ENCODE measurements around the gene KNL1.

DNA sequence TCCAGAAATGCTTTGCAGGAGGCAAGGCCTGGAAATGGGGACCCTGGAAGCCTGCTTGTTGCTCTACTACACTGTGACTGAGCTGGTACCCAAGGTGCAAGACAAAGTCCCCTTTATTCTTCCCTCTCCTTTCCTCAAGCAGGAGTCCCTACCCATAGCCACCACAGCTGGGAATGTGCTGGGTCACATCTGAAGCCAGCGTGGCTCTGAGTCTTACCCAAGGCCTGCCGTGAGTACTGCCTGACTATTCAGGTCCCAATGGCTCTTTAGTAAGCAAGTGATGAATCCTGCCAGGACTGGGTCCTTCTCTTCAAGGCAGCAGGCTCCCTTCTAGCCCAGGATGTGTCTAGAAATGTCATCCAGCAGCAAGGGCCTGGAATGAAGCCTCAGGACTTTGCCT lies 91.3 kb downstream of the KNL1 start:
- TF ChIP-seq, protein P1, sequence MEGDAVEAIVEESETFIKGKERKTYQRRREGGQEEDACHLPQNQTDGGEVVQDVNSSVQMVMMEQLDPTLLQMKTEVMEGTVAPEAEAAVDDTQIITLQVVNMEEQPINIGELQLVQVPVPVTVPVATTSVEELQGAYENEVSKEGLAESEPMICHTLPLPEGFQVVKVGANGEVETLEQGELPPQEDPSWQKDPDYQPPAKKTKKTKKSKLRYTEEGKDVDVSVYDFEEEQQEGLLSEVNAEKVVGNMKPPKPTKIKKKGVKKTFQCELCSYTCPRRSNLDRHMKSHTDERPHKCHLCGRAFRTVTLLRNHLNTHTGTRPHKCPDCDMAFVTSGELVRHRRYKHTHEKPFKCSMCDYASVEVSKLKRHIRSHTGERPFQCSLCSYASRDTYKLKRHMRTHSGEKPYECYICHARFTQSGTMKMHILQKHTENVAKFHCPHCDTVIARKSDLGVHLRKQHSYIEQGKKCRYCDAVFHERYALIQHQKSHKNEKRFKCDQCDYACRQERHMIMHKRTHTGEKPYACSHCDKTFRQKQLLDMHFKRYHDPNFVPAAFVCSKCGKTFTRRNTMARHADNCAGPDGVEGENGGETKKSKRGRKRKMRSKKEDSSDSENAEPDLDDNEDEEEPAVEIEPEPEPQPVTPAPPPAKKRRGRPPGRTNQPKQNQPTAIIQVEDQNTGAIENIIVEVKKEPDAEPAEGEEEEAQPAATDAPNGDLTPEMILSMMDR (conservative IDR thresholded peaks at IDR 0.05 in 1 of 2, IDR thresholded peaks at IDR 0.05 in 1 of 2; ENCODE audit: low read depth in 1 of 2, low read length in 2 of 2) = no peak
- no peak for TF ChIP-seq EZH2 (IDR thresholded peaks at IDR 0.05; ENCODE audit: low read length, missing control alignments)
